ENCODE results near the gene TMEM126B. TPM values are rescaled to one million over a fixed set of nuclear protein-coding genes. Genes with fewer than 3 reads are reported as not detected.
A peak's percentile ranks its signal among the peaks of the same experiment; 100 is the strongest.

Gene TMEM126B
- total RNA-seq, 1 experiment from 2014 or later = 65.8 TPM

- TF ChIP-seq ZNF317 (CRISPR knock-in tag; IDR thresholded peaks at IDR 0.05; ENCODE audit: borderline replicate concordance, low read depth) (no peak), ZNF138 (CRISPR knock-in tag; conservative IDR thresholded peaks at IDR 0.05) (no peak), SOX15 (CRISPR knock-in tag; IDR thresholded peaks at IDR 0.05) (no peak), NFE2L1 (CRISPR knock-in tag; IDR thresholded peaks at IDR 0.05) (peak; percentile 95), SMAD3 (CRISPR knock-in tag; IDR thresholded peaks at IDR 0.05; ENCODE audit: borderline replicate concordance) (peak; percentile 81; the same call in 1 of the 2 replicates), ZNF416 (CRISPR knock-in tag; IDR thresholded peaks at IDR 0.05) (no peak), NR2C2 (CRISPR knock-in tag; IDR thresholded peaks at IDR 0.05) (no peak), E2F5 (CRISPR knock-in tag; IDR thresholded peaks at IDR 0.05) (peak; percentile 97), ARID4B (CRISPR knock-in tag; IDR thresholded peaks at IDR 0.05; ENCODE audit: borderline replicate concordance) (peak; percentile 22; the same call in 1 of the 2 replicates), RELA (CRISPR knock-in tag; IDR thresholded peaks at IDR 0.05; ENCODE audit: borderline replicate concordance) (no peak), TCF7 (CRISPR knock-in tag; IDR thresholded peaks at IDR 0.05; ENCODE audit: low read depth) (no peak), ZNF232 (CRISPR knock-in tag; IDR thresholded peaks at IDR 0.05) (no peak; the same call in none of the 2 replicates), ATF2 (CRISPR knock-in tag; IDR thresholded peaks at IDR 0.05; ENCODE audit: borderline replicate concordance, low read depth) (no peak), TEAD1 (CRISPR knock-in tag; IDR thresholded peaks at IDR 0.05) (no peak), ZNF121 (CRISPR knock-in tag; IDR thresholded peaks at IDR 0.05) (no peak), FOXP4 (CRISPR knock-in tag; IDR thresholded peaks at IDR 0.05) (peak; percentile 74; the same call in 1 of the 2 replicates), KAT7 (CRISPR knock-in tag; IDR thresholded peaks at IDR 0.05; ENCODE audit: borderline replicate concordance) (peak; percentile 70; the same call in 1 of the 2 replicates), ELF4 (CRISPR knock-in tag; IDR thresholded peaks at IDR 0.05; ENCODE audit: low read depth) (no peak), SP1 (CRISPR knock-in tag; conservative IDR thresholded peaks at IDR 0.05) (peak; percentile 94), ZNF219 (CRISPR knock-in tag; IDR thresholded peaks at IDR 0.05; ENCODE audit: borderline replicate concordance) (no peak), MLX (CRISPR knock-in tag; IDR thresholded peaks at IDR 0.05) (no peak), HMGXB4 (CRISPR knock-in tag; IDR thresholded peaks at IDR 0.05) (no peak), PREB (CRISPR knock-in tag; IDR thresholded peaks at IDR 0.05; ENCODE audit: borderline replicate concordance) (no peak)
These were observed 36.5 kb downstream of the TMEM126B start, which contains the start of gene CREBZF (continued) for GRCh38 chr11:85664615-85665481.
